LNCaP clone FGC (cell line): ENCODE measurements around the gene TMEM187.

Source experiments
- DNase-seq: peaks from one replicate; pipeline ENCODE4 v3.0.0-alpha.2; 2011; ENCODE audit warnings: low read depth
- H3K4me3 ChIP-seq: 2 replicates; pipeline ENCODE4 v1.5.1; 2011; ENCODE audit warnings: mild to moderate bottlenecking, low read depth, low read length, control low read depth
- CTCF ChIP-seq: IDR thresholded peaks from 2 replicates; pipeline ENCODE4 v1.5.1; 2012; ENCODE audit warnings: mild to moderate bottlenecking; ENCODE audit not compliant: control insufficient read depth, insufficient read depth; ENCODE audit errors: extremely low read depth

Gene TMEM187

GRCh38 chrX:153954558-153955227 is 17.9 kb upstream of the TMEM187 start:
- no peak overlapping the region for H3K4me3 ChIP-seq
- DNase-seq, result no peak
- TF ChIP-seq CTCF, result no peak

DNA sequence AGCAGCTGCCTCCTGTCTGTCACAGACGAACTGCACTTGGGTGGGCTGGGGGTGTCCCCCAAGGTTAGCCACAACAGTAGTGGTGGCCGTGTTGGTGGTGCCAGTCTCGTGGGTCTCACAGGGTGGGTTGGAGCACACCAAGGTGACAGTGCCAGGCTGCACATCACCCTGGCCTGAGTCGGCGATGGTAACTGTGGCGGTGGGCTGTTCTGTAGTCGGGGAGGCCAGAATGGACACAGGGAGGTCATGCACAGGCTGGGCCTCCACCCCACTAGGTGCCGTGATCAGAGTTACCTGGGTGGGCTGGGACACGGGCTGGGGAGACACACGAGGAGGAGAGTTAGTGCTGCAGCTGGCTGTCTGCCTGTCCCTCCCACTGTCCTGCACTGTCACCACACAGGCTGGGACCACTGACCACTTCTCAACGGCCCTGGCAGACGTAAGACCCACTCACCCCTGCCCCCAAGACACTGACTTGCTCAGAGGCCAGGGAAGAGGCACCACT is 17.3 kb upstream of the TMEM187 start:
- TF ChIP-seq CTCF, result no peak
- no peak for DNase-seq

GRCh38 chrX:153956044-153956907 is 16.3 kb upstream of the TMEM187 start:
- DNase-seq, result no peak
- H3K4me3 ChIP-seq, result no peak overlapping the region
- no peak for TF ChIP-seq CTCF

More for the DNA sequence above, 17.3 kb upstream of the TMEM187 start:
- no peak overlapping the region for H3K4me3 ChIP-seq

DNA sequence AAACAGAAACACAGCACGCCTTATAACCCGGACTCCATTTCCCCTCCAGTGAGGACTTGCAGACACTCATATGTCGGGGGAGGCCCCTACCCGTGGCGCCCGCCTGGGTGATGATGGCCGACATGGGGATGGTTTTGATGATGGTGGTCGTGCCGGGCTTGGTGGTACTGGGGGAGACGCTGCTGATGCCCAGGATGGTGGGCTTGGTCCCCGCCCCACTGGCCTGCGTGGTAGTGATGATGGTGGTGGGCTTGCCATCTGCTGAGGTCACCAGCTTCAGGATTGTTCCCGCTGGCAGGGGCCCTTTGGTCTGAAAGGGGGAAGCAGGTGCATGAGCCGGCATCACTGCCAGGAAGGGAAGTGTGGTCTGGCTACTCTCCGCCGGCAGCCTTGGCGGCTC is 15.3 kb upstream of the TMEM187 start:
- H3K4me3 ChIP-seq, result no peak overlapping the region
- no peak for TF ChIP-seq CTCF
- no peak for DNase-seq

GRCh38 chrX:153958605-153959004 is 13.9 kb upstream of the TMEM187 start:
- H3K4me3 ChIP-seq, result no peak overlapping the region
- no peak for TF ChIP-seq CTCF
- no peak for DNase-seq

DNA sequence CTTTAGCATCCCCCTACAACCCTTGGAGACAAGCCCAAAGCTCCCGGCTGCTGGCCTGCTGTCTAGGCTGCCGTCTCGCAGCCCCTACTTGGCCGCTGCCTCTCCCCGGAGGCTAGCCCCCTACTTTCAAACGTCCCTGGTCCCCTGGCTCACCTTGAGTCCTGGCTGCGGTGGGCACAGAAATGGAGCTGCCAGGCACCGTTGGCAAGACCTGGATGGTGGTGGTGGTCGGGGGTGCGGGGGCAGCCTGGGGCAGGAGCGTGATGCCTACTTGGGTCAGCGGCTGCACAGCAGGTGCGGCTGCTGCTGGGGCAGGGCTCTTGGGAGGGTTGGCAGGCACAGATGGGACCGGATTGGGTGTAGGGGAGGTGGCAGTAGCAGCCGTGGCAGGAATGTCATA is 12.9 kb upstream of the TMEM187 start:
- no peak overlapping the region for H3K4me3 ChIP-seq
- no peak for TF ChIP-seq CTCF
- no peak for DNase-seq
